SK-N-SH (cell line): Measurements from ENCODE around the gene NUP205. TPM values are rescaled to one million over a fixed set of nuclear protein-coding genes. Genes with fewer than 3 reads are reported as not detected.
"Not testable (repeated sequence)": the region's sequence is repeated elsewhere in the genome, so short reads cannot be mapped to it uniquely, and the experiment has no call there.

ENCODE experiments used
- CTCF ChIA-PET: fragments of 300-600, 350-600 bp; formaldehyde crosslinking; extraction: SDS; loops from one replicate; lab custom pipeline; 2021; lab: Yijun Ruan, JAX
- POLR2A ChIA-PET: fragments of 350-600 bp; sonication (Branson Sonifier 250); formaldehyde crosslinking; extraction: SDS; loops from one replicate; lab custom pipeline; 2020; ENCODE audit warnings: antibody characterized with exemption, inconsistent platforms; lab: Yijun Ruan, JAX
- DNase-seq: peaks from one replicate; pipeline ENCODE4 v3.0.0; 2012
- H2AFZ ChIP-seq: fragments of 200-600 bp; sonication (generic); 2 replicates; pipeline ENCODE4 v1.8.1; 2016; ENCODE audit warnings: antibody characterized with exemption, mild to moderate bottlenecking, low read depth
- H3F3A ChIP-seq: fragments of 200-600 bp; sonication (generic); replicated peaks from 2 replicates; pipeline ENCODE3; 2016; ENCODE audit warnings: antibody characterized with exemption, mild to moderate bottlenecking; ENCODE audit not compliant: insufficient read depth
- H3K27ac ChIP-seq, 2 experiments: fragments of 200-500 bp in 1 of 2; fragments of 200-600 bp in 1 of 2; sonication (Bioruptor generic) in 1 of 2; sonication (generic), shearing (Covaris generic) in 1 of 2; 2 replicates each; pipeline versions ENCODE4 v1.5.1 to v1.6.1; 2014 to 2016; ENCODE audit warnings: low read depth in 2 of 2, inconsistent platforms in 1 of 2, low read length in 1 of 2, mild to moderate bottlenecking in 1 of 2, mixed read lengths in 1 of 2
- H3K27me3 ChIP-seq: fragments of 200-600 bp; sonication (generic), shearing (Covaris generic); 2 replicates; pipeline ENCODE4 v1.6.1; 2016; ENCODE audit warnings: mixed run types; ENCODE audit not compliant: insufficient read depth
- H3K36me3 ChIP-seq, 2 experiments: fragments of 200-500 bp in 1 of 2; fragments of 200-600 bp in 1 of 2; sonication (Bioruptor generic) in 1 of 2; sonication (generic) in 1 of 2; replicated peaks in 1 of 2; 2 replicates each; pipeline versions ENCODE3 to v1.5.1; 2014 to 2016; ENCODE audit warnings: low read length in 1 of 2, mild to moderate bottlenecking in 1 of 2; ENCODE audit not compliant: insufficient read depth in 2 of 2, control insufficient read depth in 1 of 2
- H3K4me1 ChIP-seq, 2 experiments: fragments of 200-500 bp in 1 of 2; fragments of 200-600 bp in 1 of 2; sonication (Bioruptor generic) in 1 of 2; sonication (generic), shearing (Covaris generic) in 1 of 2; 2 replicates each; pipeline versions ENCODE4 v1.5.1 to v1.6.1; 2014 to 2016; ENCODE audit warnings: low read depth in 1 of 2, low read length in 1 of 2, mixed run types in 1 of 2; ENCODE audit not compliant: insufficient read depth in 2 of 2, control insufficient read depth in 1 of 2
- H3K4me2 ChIP-seq: fragments of 200-600 bp; sonication (generic), shearing (Covaris generic); 2 replicates; pipeline ENCODE4 v1.6.1; 2017; ENCODE audit warnings: mixed run types
- H3K4me3 ChIP-seq, 2 experiments: fragments of 200-500 bp in 1 of 2; fragments of 200-600 bp in 1 of 2; sonication (Bioruptor generic) in 1 of 2; sonication (generic), shearing (Covaris generic) in 1 of 2; 2 replicates each; pipeline versions ENCODE4 v1.5.1 to v1.8.1; 2014 to 2016; ENCODE audit warnings: low read depth in 2 of 2, inconsistent platforms in 1 of 2, low read length in 1 of 2, mild to moderate bottlenecking in 1 of 2, mixed read lengths in 1 of 2, moderate library complexity in 1 of 2
- H3K79me2 ChIP-seq: fragments of 200-600 bp; sonication (generic); 2 replicates; pipeline ENCODE4 v1.8.1; 2017; ENCODE audit warnings: mild to moderate bottlenecking; ENCODE audit not compliant: insufficient read depth
- H3K9ac ChIP-seq: fragments of 200-600 bp; sonication (generic); 2 replicates; pipeline ENCODE4 v1.6.1; 2017; ENCODE audit warnings: mixed run types
- H3K9me2 ChIP-seq: fragments of 200-600 bp; sonication (generic); 2 replicates; pipeline ENCODE4 v1.6.1; 2017; ENCODE audit warnings: mixed run types
- H3K9me3 ChIP-seq: fragments of 200-600 bp; sonication (generic); 2 replicates; pipeline ENCODE4 v1.6.1; 2017; ENCODE audit warnings: mixed run types, mild to moderate bottlenecking, moderate library complexity
- H4K20me1 ChIP-seq: fragments of 200-600 bp; sonication (generic); 2 replicates; pipeline ENCODE4 v1.6.1; 2017; ENCODE audit warnings: mild to moderate bottlenecking, mixed run types; ENCODE audit not compliant: insufficient read depth
- CTCF ChIP-seq: fragments of 200-600 bp; sonication (generic); IDR thresholded peaks from 2 replicates; pipeline ENCODE4 v1.6.1; 2017; ENCODE audit warnings: antibody characterized with exemption, mild to moderate bottlenecking, moderate library complexity
- ELF1 ChIP-seq: IDR thresholded peaks from 2 replicates; pipeline ENCODE4 v1.4.0; 2012
- EP300 ChIP-seq, 2 experiments: IDR thresholded peaks; 2 replicates each; pipeline versions ENCODE4 v1.4.0 to v1.6.1; 2012; ENCODE audit warnings: borderline replicate concordance in 1 of 2, low read depth in 1 of 2, low read length in 1 of 2
- EZH2phosphoT487 ChIP-seq: fragments of 200-600 bp; sonication (generic); IDR thresholded peaks from 2 replicates; pipeline ENCODE4 v1.6.1; 2017; ENCODE audit warnings: low read depth, mixed run types, mild to moderate bottlenecking, antibody characterized with exemption, moderate library complexity, borderline replicate concordance
- FOXJ3 ChIP-seq: sonication (generic); formaldehyde crosslinking; IDR thresholded peaks from 2 replicates; pipeline ENCODE4 v1.5.1; 2020; ENCODE audit warnings: mild to moderate bottlenecking, missing genetic modification reagents
- GATA2 ChIP-seq: sonication (generic); formaldehyde crosslinking; IDR thresholded peaks from 2 replicates; pipeline ENCODE4 v1.5.0; 2020; ENCODE audit warnings: mild to moderate bottlenecking, missing genetic modification reagents
- MAX ChIP-seq: IDR thresholded peaks from 2 replicates; pipeline ENCODE4 v1.4.0; 2012; ENCODE audit warnings: low read depth
- MXI1 ChIP-seq: IDR thresholded peaks from 2 replicates; pipeline ENCODE4 v1.6.1; 2012; ENCODE audit warnings: mild to moderate bottlenecking, low read depth, low read length, improper control_type of control experiment
- NRF1 ChIP-seq: IDR thresholded peaks from 2 replicates; pipeline ENCODE4 v1.6.1; 2012; ENCODE audit warnings: low read depth, mild to moderate bottlenecking, low read length
- RAD21 ChIP-seq: IDR thresholded peaks from 2 replicates; pipeline ENCODE4 v1.6.1; 2012; ENCODE audit warnings: mild to moderate bottlenecking, low read length
- RCOR1 ChIP-seq: fragments of 150-350 bp; IDR thresholded peaks from 2 replicates; pipeline ENCODE4 v1.6.1; 2017; ENCODE audit warnings: antibody characterized with exemption, low read length
- RFX5 ChIP-seq: IDR thresholded peaks from 2 replicates; pipeline ENCODE4 v1.6.1; 2012; ENCODE audit warnings: mild to moderate bottlenecking, improper control_type of control experiment, low read length
- SIN3A ChIP-seq: IDR thresholded peaks from 2 replicates; pipeline ENCODE4 v1.6.1; 2012; ENCODE audit warnings: low read depth, mild to moderate bottlenecking, low read length, moderate library complexity, borderline replicate concordance
- SMC3 ChIP-seq: IDR thresholded peaks from 2 replicates; pipeline ENCODE4 v1.6.1; 2012; ENCODE audit warnings: low read depth, low read length, improper control_type of control experiment
- TEAD4 ChIP-seq: IDR thresholded peaks from 2 replicates; pipeline ENCODE4 v1.4.0; 2012; ENCODE audit warnings: mild to moderate bottlenecking, borderline replicate concordance; ENCODE audit not compliant: insufficient read depth
- YY1 ChIP-seq: IDR thresholded peaks from 2 replicates; pipeline ENCODE4 v1.4.0; 2012; ENCODE audit warnings: low read depth, mild to moderate bottlenecking
- WGBS: methylation state at CpG from one replicate; pipeline ENCODE4 v1.1.6; 2017; ENCODE audit warnings: low lambda C conversion rate; 5-methylcytosine and 5-hydroxymethylcytosine counted together
- polyA plus RNA-seq, 3 experiments: library from polyadenylated mRNA; depleted of rRNA; stranded (reverse); fragments of >200 nt; gene quantifications; 2 replicates each; pipeline ENCODE4 v1.2.3, GENCODE V29; 2012
- TF ChIP-seq, protein P1 (sequence below): IDR thresholded peaks from 2 replicates; pipeline ENCODE4 v1.4.0; 2012; ENCODE audit warnings: low read depth, borderline replicate concordance
- TF ChIP-seq, protein P2 (sequence below): IDR thresholded peaks from 2 replicates; pipeline ENCODE4 v1.4.0; 2012; ENCODE audit warnings: low read depth, borderline replicate concordance
- TF ChIP-seq, protein P3 (sequence below): fragments of 150-350 bp; IDR thresholded peaks from 2 replicates; pipeline ENCODE4 v1.6.1; 2017; ENCODE audit warnings: antibody characterized with exemption, low read length, low read depth, borderline replicate concordance
- TF ChIP-seq, protein P4 (sequence below): IDR thresholded peaks from 2 replicates; pipeline ENCODE4; 2012

The NUP205 gene
- polyA plus RNA-seq, 1 of the 3 experiments (the other 2 are of a cell fraction): 48.2 TPM

DNA sequence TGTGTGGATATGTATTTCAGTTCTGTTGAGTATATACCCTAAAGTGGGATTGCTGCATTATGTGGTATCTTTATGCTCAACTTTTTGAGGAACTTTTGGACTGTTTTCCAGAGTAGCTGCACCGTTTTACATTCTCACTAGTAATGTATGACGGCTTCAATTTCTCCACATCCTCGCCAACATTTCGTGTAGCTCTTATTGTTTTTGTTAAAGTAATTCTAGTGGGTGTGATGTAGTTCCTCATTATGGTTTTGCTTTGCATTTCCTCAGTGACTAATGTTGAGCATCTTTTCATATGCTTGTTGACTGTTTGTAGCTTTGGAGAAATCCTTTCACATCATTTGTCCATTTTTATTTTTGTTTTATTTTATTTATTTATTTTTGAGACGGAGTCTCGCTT, 109.1 kb downstream of the NUP205 start:
- Histone ChIP-seq H4K20me1 (peaks cover 36% of the 10 kb centered on the region; the same call in 1 of the 2 replicates), H3K36me3 (peaks cover 0 to 41% of the 10 kb centered on the region in 2 experiments), H3F3A (peaks cover 48% of the 10 kb centered on the region), H3K79me2 (peaks cover 95% of the 10 kb centered on the region), H3K9ac (no peak overlapping the region), H3K4me1 (peaks cover 9 to 25% of the 10 kb centered on the region in 2 experiments), H3K4me3 (no peak overlapping the region), H3K27ac (no peak overlapping the region), H3K9me2 (no peaks in the 10 kb centered on the region), H3K9me3 (no peaks in the 10 kb centered on the region), H3K27me3 (no peaks in the 10 kb centered on the region), H3K4me2 (no peak overlapping the region), H2AFZ (no peak overlapping the region)
- DNase-seq: no peak
- 95% methylated on average over 6 of the region's 6 CpGs for WGBS
- TF ChIP-seq EZH2phosphoT487 (no peak), YY1 (no peak), MXI1 (no peak), MAX (no peak), SIN3A (no peak), RFX5 (no peak), SMC3 (no peak), TEAD4 (no peak), EP300 (IDR thresholded peaks at IDR 0.05; ENCODE audit: borderline replicate concordance in 1 of 2, low read depth in 1 of 2, low read length in 1 of 2) (no peak), ELF1 (no peak), RAD21 (no peak), RCOR1 (no peak), NRF1 (no peak), GATA2 (no peak), CTCF (no peak), FOXJ3 (no peak)
- TF ChIP-seq, protein P1, sequence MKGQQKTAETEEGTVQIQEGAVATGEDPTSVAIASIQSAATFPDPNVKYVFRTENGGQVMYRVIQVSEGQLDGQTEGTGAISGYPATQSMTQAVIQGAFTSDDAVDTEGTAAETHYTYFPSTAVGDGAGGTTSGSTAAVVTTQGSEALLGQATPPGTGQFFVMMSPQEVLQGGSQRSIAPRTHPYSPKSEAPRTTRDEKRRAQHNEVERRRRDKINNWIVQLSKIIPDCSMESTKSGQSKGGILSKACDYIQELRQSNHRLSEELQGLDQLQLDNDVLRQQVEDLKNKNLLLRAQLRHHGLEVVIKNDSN: no peak
- TF ChIP-seq, protein P2, sequence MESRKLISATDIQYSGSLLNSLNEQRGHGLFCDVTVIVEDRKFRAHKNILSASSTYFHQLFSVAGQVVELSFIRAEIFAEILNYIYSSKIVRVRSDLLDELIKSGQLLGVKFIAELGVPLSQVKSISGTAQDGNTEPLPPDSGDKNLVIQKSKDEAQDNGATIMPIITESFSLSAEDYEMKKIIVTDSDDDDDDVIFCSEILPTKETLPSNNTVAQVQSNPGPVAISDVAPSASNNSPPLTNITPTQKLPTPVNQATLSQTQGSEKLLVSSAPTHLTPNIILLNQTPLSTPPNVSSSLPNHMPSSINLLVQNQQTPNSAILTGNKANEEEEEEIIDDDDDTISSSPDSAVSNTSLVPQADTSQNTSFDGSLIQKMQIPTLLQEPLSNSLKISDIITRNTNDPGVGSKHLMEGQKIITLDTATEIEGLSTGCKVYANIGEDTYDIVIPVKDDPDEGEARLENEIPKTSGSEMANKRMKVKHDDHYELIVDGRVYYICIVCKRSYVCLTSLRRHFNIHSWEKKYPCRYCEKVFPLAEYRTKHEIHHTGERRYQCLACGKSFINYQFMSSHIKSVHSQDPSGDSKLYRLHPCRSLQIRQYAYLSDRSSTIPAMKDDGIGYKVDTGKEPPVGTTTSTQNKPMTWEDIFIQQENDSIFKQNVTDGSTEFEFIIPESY: no peak
- TF ChIP-seq, protein P3, sequence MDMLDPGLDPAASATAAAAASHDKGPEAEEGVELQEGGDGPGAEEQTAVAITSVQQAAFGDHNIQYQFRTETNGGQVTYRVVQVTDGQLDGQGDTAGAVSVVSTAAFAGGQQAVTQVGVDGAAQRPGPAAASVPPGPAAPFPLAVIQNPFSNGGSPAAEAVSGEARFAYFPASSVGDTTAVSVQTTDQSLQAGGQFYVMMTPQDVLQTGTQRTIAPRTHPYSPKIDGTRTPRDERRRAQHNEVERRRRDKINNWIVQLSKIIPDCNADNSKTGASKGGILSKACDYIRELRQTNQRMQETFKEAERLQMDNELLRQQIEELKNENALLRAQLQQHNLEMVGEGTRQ: no peak
- TF ChIP-seq, protein P4, sequence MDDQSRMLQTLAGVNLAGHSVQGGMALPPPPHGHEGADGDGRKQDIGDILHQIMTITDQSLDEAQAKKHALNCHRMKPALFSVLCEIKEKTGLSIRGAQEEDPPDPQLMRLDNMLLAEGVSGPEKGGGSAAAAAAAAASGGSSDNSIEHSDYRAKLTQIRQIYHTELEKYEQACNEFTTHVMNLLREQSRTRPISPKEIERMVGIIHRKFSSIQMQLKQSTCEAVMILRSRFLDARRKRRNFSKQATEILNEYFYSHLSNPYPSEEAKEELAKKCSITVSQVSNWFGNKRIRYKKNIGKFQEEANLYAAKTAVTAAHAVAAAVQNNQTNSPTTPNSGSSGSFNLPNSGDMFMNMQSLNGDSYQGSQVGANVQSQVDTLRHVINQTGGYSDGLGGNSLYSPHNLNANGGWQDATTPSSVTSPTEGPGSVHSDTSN: no peak
- ChIA-PET POLR2A (no interaction called here), CTCF (interaction anchor here (0.9 to 12.8 kb wide), 4 partner anchors 10 to 46 kb away, joined by 3 to 154 read pairs (median 4); no protein-coding TSS in a partner anchor)

DNA sequence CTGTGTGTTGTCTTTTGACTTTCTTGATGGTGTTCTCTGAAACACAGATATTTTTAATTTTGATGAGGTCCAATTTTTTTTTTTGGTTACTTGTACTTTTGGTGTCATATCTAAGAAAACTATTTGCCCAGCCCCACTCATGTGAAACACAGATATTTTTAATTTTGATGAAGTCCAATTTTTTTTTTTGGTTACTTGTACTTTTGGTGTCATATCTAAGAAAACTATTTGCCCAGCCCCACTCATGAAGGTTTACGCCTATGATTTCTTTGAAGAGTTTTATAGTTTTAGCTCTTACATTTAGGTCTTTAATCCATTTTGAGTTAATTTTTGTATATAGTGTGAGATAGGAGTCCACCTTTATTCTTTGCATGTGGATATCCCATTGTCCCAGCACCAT, 109.9 kb downstream of the NUP205 start:
- CTCF ChIA-PET: interaction anchor here (1.1 kb wide), 1 partner anchor 387 kb away, joined by 5 read pairs; no protein-coding TSS in a partner anchor
- WGBS: 96% methylated on average over 1 of the region's 1 CpG

More for the DNA sequence above, 109.9 kb downstream of the NUP205 start:
- H3K27ac ChIP-seq, H3K27me3 ChIP-seq, H3K9ac ChIP-seq, H3K9me2 ChIP-seq, H3K4me3 ChIP-seq, H3K4me2 ChIP-seq, H3K9me3 ChIP-seq, POLR2A ChIA-PET, H2AFZ ChIP-seq, DNase-seq: not testable (repeated sequence)
- peaks cover 47% of the 10 kb centered on the region for H3F3A ChIP-seq
- H3K4me1 ChIP-seq: peaks cover 9 to 26% of the 10 kb centered on the region in 2 experiments
- H3K79me2 ChIP-seq: peaks cover 100% of the 10 kb centered on the region
- H4K20me1 ChIP-seq: peaks cover 36% of the 10 kb centered on the region; the same call in 1 of the 2 replicates
- H3K36me3 ChIP-seq: peaks cover 0 to 41% of the 10 kb centered on the region in 2 experiments
